Measurements from ENCODE around the gene TOR2A. TPM values are rescaled to one million over a fixed set of nuclear protein-coding genes. Genes with fewer than 3 reads are reported as not detected.

The TOR2A gene
- total RNA-seq, 3 donors from 2014 or later, result 19.7 to 30.2 (median 28.2) TPM

- ATAC-seq, result no peak
- TF ChIP-seq, protein P1, sequence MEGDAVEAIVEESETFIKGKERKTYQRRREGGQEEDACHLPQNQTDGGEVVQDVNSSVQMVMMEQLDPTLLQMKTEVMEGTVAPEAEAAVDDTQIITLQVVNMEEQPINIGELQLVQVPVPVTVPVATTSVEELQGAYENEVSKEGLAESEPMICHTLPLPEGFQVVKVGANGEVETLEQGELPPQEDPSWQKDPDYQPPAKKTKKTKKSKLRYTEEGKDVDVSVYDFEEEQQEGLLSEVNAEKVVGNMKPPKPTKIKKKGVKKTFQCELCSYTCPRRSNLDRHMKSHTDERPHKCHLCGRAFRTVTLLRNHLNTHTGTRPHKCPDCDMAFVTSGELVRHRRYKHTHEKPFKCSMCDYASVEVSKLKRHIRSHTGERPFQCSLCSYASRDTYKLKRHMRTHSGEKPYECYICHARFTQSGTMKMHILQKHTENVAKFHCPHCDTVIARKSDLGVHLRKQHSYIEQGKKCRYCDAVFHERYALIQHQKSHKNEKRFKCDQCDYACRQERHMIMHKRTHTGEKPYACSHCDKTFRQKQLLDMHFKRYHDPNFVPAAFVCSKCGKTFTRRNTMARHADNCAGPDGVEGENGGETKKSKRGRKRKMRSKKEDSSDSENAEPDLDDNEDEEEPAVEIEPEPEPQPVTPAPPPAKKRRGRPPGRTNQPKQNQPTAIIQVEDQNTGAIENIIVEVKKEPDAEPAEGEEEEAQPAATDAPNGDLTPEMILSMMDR (IDR thresholded peaks at IDR 0.05), result no peak
- Histone ChIP-seq H3K4me1 (ENCODE audit: low read depth) (no peaks in the 10 kb centered on the region), H3K36me3 (ENCODE audit: low read depth) (no peaks in the 10 kb centered on the region), H3K9me3 (no peaks in the 10 kb centered on the region), H3K4me3 (no peak overlapping the region)
- DNase-seq, result no peak
- intact Hi-C loops (cut with DNase I, micrococcal nuclease), result no loop called here
These were observed 43.0 kb downstream of the TOR2A start for GRCh38 chr9:127692071-127692470.

DNA sequence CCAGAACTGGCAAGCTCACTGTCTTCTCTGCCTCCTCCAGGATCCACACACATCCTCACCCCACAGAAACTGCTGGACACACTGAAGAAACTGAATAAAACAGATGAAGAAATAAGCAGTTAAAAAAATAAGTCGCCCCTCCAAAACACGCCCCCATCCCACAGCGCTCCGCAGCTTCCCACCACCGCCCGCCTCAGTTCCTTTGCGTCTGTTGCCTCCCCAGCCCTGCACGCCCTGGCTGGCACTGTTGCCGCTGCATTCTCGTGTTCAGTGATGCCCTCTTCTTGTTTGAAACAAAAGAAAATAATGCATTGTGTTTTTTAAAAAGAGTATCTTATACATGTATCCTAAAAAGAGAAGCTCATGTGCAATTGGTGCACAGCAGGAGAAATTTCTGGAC is 44.4 kb downstream of the TOR2A start:
- intact Hi-C loops (cut with DNase I, micrococcal nuclease), result no loop called here
- Histone ChIP-seq H3K9me3 (no peaks in the 10 kb centered on the region), H3K36me3 (ENCODE audit: low read depth) (no peaks in the 10 kb centered on the region), H3K4me3 (no peak overlapping the region), H3K4me1 (ENCODE audit: low read depth) (no peaks in the 10 kb centered on the region)
- TF ChIP-seq, protein P1 (IDR thresholded peaks at IDR 0.05), result no peak
- DNase-seq, result no peak
- no peak for ATAC-seq

DNA sequence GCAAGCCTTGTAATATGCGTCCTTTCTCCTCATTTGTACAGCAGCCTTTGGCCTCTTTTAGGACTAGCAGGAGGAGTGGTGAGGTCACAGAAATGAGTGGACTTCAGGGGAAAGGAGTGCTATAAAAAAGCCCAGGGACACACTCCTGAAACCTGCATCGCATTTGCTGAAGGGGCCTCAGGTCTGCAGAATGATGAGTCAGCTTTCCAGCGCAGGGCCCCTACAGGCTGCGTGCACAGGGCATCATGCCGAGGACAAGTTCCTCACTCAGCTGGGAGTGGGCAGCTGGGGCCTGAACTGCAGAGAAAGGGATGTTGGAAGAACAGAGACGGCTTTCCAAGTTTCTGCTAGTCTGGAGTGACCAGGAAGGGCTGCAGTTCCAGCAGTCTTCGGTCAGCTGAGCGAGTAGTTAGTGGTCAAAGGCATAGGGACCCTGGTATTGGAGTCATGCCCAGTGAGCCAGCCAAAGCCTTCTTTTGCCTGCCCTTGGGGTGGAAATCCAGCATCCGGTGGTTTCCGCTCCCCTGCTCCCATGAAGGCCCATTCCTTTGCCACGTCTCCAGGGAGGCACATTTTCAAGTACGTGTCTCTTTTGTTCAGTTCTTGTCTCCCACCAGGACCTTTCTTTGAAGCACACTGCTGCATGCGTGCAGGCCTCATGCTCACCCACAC is 45.6 kb downstream of the TOR2A start:
- TF ChIP-seq, protein P1 (IDR thresholded peaks at IDR 0.05), result no peak
- no peak overlapping the region for H3K4me3 ChIP-seq
- no peak for ATAC-seq
- no peaks in the 10 kb centered on the region for H3K36me3 ChIP-seq (ENCODE audit: low read depth)
- no peak for DNase-seq
- H3K9me3 ChIP-seq, result no peaks in the 10 kb centered on the region
- H3K4me1 ChIP-seq (ENCODE audit: low read depth), result no peaks in the 10 kb centered on the region
- intact Hi-C loops (cut with DNase I, micrococcal nuclease), result no loop called here

- TF ChIP-seq, protein P1 (IDR thresholded peaks at IDR 0.05), result no peak
- Histone ChIP-seq H3K9me3 (no peaks in the 10 kb centered on the region), H3K36me3 (ENCODE audit: low read depth) (no peaks in the 10 kb centered on the region), H3K4me1 (ENCODE audit: low read depth) (no peaks in the 10 kb centered on the region), H3K4me3 (no peak overlapping the region)
- ATAC-seq (no peak), DNase-seq (no peak)
- intact Hi-C loops (cut with DNase I, micrococcal nuclease), result no loop called here
These were observed 48.4 kb downstream of the TOR2A start for GRCh38 chr9:127686461-127687393.

DNA sequence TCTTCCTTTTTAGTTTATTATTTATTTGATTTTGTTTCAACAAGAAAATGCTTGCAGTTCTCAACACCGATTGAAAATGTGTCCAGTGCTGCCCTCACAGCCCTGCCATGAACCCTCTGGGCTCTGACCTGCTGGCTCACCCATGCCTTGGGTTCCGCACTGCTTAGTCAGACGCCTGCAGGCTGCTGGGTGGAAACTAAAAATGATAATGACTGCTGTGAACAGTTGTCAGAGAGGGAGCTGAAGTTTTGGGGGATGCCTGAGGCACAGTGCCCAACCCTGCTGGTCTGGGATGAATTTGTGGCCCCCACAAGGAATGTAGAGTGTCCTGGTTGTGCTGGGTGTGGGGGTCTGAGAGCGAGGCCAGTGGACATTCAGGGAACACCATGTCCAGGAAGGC is 50.5 kb downstream of the TOR2A start:
- DNase-seq (no peak), ATAC-seq (no peak)
- H3K9me3 ChIP-seq, result no peaks in the 10 kb centered on the region
- H3K36me3 ChIP-seq (ENCODE audit: low read depth), result no peaks in the 10 kb centered on the region
- TF ChIP-seq, protein P1 (IDR thresholded peaks at IDR 0.05), result no peak
- no peaks in the 10 kb centered on the region for H3K4me1 ChIP-seq (ENCODE audit: low read depth)
- intact Hi-C loops (cut with DNase I, micrococcal nuclease), result no loop called here
- H3K4me3 ChIP-seq, result no peak overlapping the region
